ENCODE measurements around the gene TRIP12. TPM values are rescaled to one million over a fixed set of nuclear protein-coding genes. Genes with fewer than 3 reads are reported as not detected.
"Not testable (repeated sequence)": the region's sequence is repeated elsewhere in the genome, so short reads cannot be mapped to it uniquely, and the experiment has no call there.

TRIP12 gene
- 91.1 TPM for polyA plus RNA-seq (2013, experiment 1 of 2)
- 90.0 TPM for polyA plus RNA-seq (2013, experiment 2 of 2)

GRCh38 chr2:229921892-229922448 lies at the start of gene TRIP12:
Gene TRIP12, minus strand, starts transcription at chr2:229922009. Its CDS starts 41,930 bp downstream, at chr2:229880079.
- Histone ChIP-seq H2BK15ac (replicated peaks; ENCODE audit: low read depth) (no peak within 1 kb of the TSS), H4K5ac (ENCODE audit: low read length) (no peak within 1 kb of the TSS), H3K27ac (ENCODE audit: low read depth, low read length) (peak within 1 kb of the TSS; percentile 96), H2BK120ac (ENCODE audit: low read depth, low read length) (peak within 1 kb of the TSS; percentile 95), H3K36me3 (ENCODE audit: control insufficient read depth, insufficient read depth, low read length) (no peaks in the 10 kb centered on the region), H2AK5ac (ENCODE audit: low read length) (no peak within 1 kb of the TSS), H2BK5ac (ENCODE audit: low read length) (peak within 1 kb of the TSS; percentile 91), H3K27me3 (ENCODE audit: insufficient read depth, low read length, poor library complexity) (no peaks in the 10 kb centered on the region), H3K9ac (ENCODE audit: low read length) (peak within 1 kb of the TSS; percentile 89), H3K4me1 (ENCODE audit: control insufficient read depth, low read depth, low read length) (no peaks in the 10 kb centered on the region), H3K79me2 (ENCODE audit: control insufficient read depth, insufficient read depth, low read length) (peaks cover 37% of the 10 kb centered on the region), H3K56ac (ENCODE audit: low read length) (peak within 1 kb of the TSS; percentile 91), H3K4ac (ENCODE audit: low read depth, low read length) (peak within 1 kb of the TSS; percentile 99), H3K4me2 (ENCODE audit: low read length) (peak within 1 kb of the TSS; percentile 100), H3K79me1 (ENCODE audit: low read length) (no peaks in the 10 kb centered on the region), H3K18ac (ENCODE audit: low read length) (peak within 1 kb of the TSS; percentile 100), H3K23ac (ENCODE audit: low read length) (peak within 1 kb of the TSS; percentile 75), H4K8ac (ENCODE audit: low read depth, low read length) (peak within 1 kb of the TSS; percentile 100), H3K4me3 (ENCODE audit: low read length) (peak within 1 kb of the TSS; percentile 92)
- WGBS (ENCODE audit: extremely low coverage, insufficient coverage, low lambda C conversion rate), result no CpG with 5 or more reads among the region's 49 CpGs
- DNase-seq, result peak; percentile 99

GRCh38 chr2:229971298-229971790 lies 49.5 kb upstream of the TRIP12 start:
- Histone ChIP-seq H3K4me1 (ENCODE audit: control insufficient read depth, low read depth, low read length) (no peaks in the 10 kb centered on the region), H3K79me1 (ENCODE audit: low read length) (no peaks in the 10 kb centered on the region), H2BK5ac (ENCODE audit: low read length) (no peak overlapping the region), H4K5ac (ENCODE audit: low read length) (no peak overlapping the region), H3K18ac (ENCODE audit: low read length) (no peak overlapping the region), H4K8ac (ENCODE audit: low read depth, low read length) (peak overlapping the region; percentile 39), H2BK120ac (ENCODE audit: low read depth, low read length) (no peak overlapping the region), H3K27ac (ENCODE audit: low read depth, low read length) (no peak overlapping the region), H3K4me3 (ENCODE audit: low read length) (no peak overlapping the region), H2BK15ac (replicated peaks; ENCODE audit: low read depth) (no peak overlapping the region), H3K4ac (ENCODE audit: low read depth, low read length) (no peak overlapping the region), H3K23ac (ENCODE audit: low read length) (no peak overlapping the region), H3K36me3 (ENCODE audit: control insufficient read depth, insufficient read depth, low read length) (no peaks in the 10 kb centered on the region), H3K79me2 (ENCODE audit: control insufficient read depth, insufficient read depth, low read length) (no peaks in the 10 kb centered on the region), H3K4me2 (ENCODE audit: low read length) (no peak overlapping the region), H3K9ac (ENCODE audit: low read length) (no peak overlapping the region), H3K27me3 (ENCODE audit: insufficient read depth, low read length, poor library complexity) (no peaks in the 10 kb centered on the region), H2AK5ac (ENCODE audit: low read length) (no peak overlapping the region), H3K56ac (ENCODE audit: low read length) (no peak overlapping the region)
- WGBS (ENCODE audit: extremely low coverage, insufficient coverage, low lambda C conversion rate), result no CpG with 5 or more reads among the region's 3 CpGs
- DNase-seq, result peak; percentile 44

DNA sequence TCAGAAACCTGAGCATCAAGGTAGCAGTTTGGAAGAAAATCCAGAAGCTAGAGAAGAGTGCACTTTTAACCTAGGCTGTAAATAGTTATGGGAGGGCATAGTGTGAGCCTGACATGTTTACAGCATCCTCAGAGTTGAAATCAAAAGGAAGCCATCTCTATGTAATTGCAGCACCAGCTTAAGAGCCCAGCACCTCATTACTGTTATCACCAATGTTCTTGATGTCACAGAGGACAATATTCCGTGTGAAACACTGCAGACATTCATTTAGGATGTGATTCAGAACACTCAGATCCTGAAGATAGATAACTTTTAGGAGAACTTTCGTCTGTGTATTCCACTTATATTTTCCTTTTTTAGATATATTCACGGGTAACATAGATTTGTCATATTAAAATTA lies 48.6 kb upstream of the TRIP12 start:
- H3K56ac ChIP-seq (ENCODE audit: low read length), result no peak overlapping the region
- no peak overlapping the region for H2BK5ac ChIP-seq (ENCODE audit: low read length)
- no peak overlapping the region for H3K4ac ChIP-seq (ENCODE audit: low read depth, low read length)
- no peak overlapping the region for H3K18ac ChIP-seq (ENCODE audit: low read length)
- no peak overlapping the region for H2BK15ac ChIP-seq (replicated peaks; ENCODE audit: low read depth)
- H2AK5ac ChIP-seq (ENCODE audit: low read length), result no peak overlapping the region
- no CpG with 5 or more reads among the region's 3 CpGs for WGBS (ENCODE audit: extremely low coverage, insufficient coverage, low lambda C conversion rate)
- no peak overlapping the region for H3K23ac ChIP-seq (ENCODE audit: low read length)
- H3K4me3 ChIP-seq (ENCODE audit: low read length), result no peak overlapping the region
- H4K8ac ChIP-seq (ENCODE audit: low read depth, low read length), result no peak overlapping the region
- peak; percentile 69 for DNase-seq
- H2BK120ac ChIP-seq (ENCODE audit: low read depth, low read length), result no peak overlapping the region
- no peak overlapping the region for H4K5ac ChIP-seq (ENCODE audit: low read length)
- no peak overlapping the region for H3K9ac ChIP-seq (ENCODE audit: low read length)
- no peak overlapping the region for H3K4me2 ChIP-seq (ENCODE audit: low read length)
- H3K27ac ChIP-seq (ENCODE audit: low read depth, low read length), result no peak overlapping the region
- H3K27me3 ChIP-seq (ENCODE audit: insufficient read depth, low read length, poor library complexity), result no peaks in the 10 kb centered on the region
- no peaks in the 10 kb centered on the region for H3K36me3 ChIP-seq (ENCODE audit: control insufficient read depth, insufficient read depth, low read length)
- H3K79me1 ChIP-seq (ENCODE audit: low read length), result no peaks in the 10 kb centered on the region
- H3K79me2 ChIP-seq (ENCODE audit: control insufficient read depth, insufficient read depth, low read length), result no peaks in the 10 kb centered on the region
- no peaks in the 10 kb centered on the region for H3K4me1 ChIP-seq (ENCODE audit: control insufficient read depth, low read depth, low read length)

DNA sequence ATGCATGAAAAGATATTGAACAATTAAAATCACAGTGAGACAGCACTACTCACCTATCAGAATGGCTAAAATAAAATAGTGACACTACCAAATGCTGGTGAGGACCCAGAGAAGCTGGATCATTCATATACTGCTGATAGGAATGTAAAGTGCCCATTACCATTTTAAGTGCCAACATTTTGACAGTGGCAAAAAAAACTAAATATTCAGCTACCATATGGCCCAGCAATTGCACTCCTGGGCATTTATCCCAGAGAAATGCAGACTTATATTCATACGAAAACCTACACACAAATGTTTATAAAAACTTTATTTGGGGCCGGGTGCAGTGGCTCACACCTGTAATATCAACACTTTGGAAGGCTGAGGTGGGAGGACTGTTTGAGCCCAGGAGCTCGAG lies 48.1 kb upstream of the TRIP12 start:
- H2AK5ac ChIP-seq (ENCODE audit: low read length), result no peak overlapping the region
- no peak overlapping the region for H2BK15ac ChIP-seq (replicated peaks; ENCODE audit: low read depth)
- H3K79me2 ChIP-seq (ENCODE audit: control insufficient read depth, insufficient read depth, low read length), result no peaks in the 10 kb centered on the region
- H3K27ac ChIP-seq (ENCODE audit: low read depth, low read length), result no peak overlapping the region
- H3K36me3 ChIP-seq (ENCODE audit: control insufficient read depth, insufficient read depth, low read length), result no peaks in the 10 kb centered on the region
- peak overlapping the region; percentile 18 for H3K18ac ChIP-seq (ENCODE audit: low read length)
- no peak overlapping the region for H4K5ac ChIP-seq (ENCODE audit: low read length)
- DNase-seq, result no peak
- no peaks in the 10 kb centered on the region for H3K4me1 ChIP-seq (ENCODE audit: control insufficient read depth, low read depth, low read length)
- no peak overlapping the region for H3K56ac ChIP-seq (ENCODE audit: low read length)
- no CpG with 5 or more reads among the region's 3 CpGs for WGBS (ENCODE audit: extremely low coverage, insufficient coverage, low lambda C conversion rate)
- H3K4me3 ChIP-seq (ENCODE audit: low read length), result no peak overlapping the region
- H2BK120ac ChIP-seq (ENCODE audit: low read depth, low read length), result no peak overlapping the region
- no peak overlapping the region for H3K4me2 ChIP-seq (ENCODE audit: low read length)
- H3K79me1 ChIP-seq (ENCODE audit: low read length), result no peaks in the 10 kb centered on the region
- H4K8ac ChIP-seq (ENCODE audit: low read depth, low read length), result no peak overlapping the region
- no peak overlapping the region for H3K9ac ChIP-seq (ENCODE audit: low read length)
- H2BK5ac ChIP-seq (ENCODE audit: low read length), result no peak overlapping the region
- H3K27me3 ChIP-seq (ENCODE audit: insufficient read depth, low read length, poor library complexity), result no peaks in the 10 kb centered on the region
- no peak overlapping the region for H3K4ac ChIP-seq (ENCODE audit: low read depth, low read length)
- no peak overlapping the region for H3K23ac ChIP-seq (ENCODE audit: low read length)

DNA sequence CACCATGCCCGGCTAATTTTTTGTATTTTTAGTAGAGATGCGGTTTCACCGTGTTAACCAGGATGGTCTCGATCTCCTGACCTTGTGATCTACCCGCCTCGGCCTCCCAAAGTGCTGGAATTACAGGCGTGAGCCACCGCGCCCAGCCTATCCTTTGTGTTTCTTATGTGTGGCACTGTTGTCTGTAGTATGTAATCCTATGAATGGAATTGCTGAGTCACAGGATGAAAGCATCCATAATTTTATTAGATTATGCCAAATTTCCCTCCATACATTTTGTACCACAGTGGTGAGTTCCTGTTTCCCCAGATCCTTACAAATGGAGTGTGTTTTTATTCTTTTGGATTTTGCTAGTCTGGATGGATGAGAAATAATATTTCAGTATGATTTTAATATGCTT lies 41.8 kb upstream of the TRIP12 start:
- not testable (repeated sequence) for H3K36me3 ChIP-seq (ENCODE audit: control insufficient read depth, insufficient read depth, low read length); DNase-seq; H3K79me1 ChIP-seq (ENCODE audit: low read length); H2BK5ac ChIP-seq (ENCODE audit: low read length); H2BK15ac ChIP-seq (replicated peaks; ENCODE audit: low read depth); H4K8ac ChIP-seq (ENCODE audit: low read depth, low read length); H3K4ac ChIP-seq (ENCODE audit: low read depth, low read length); H3K4me3 ChIP-seq (ENCODE audit: low read length); H3K27me3 ChIP-seq (ENCODE audit: insufficient read depth, low read length, poor library complexity); H3K23ac ChIP-seq (ENCODE audit: low read length); H3K56ac ChIP-seq (ENCODE audit: low read length); H3K27ac ChIP-seq (ENCODE audit: low read depth, low read length); H3K9ac ChIP-seq (ENCODE audit: low read length); H2BK120ac ChIP-seq (ENCODE audit: low read depth, low read length); H3K18ac ChIP-seq (ENCODE audit: low read length); H3K4me1 ChIP-seq (ENCODE audit: control insufficient read depth, low read depth, low read length); H4K5ac ChIP-seq (ENCODE audit: low read length); H2AK5ac ChIP-seq (ENCODE audit: low read length); H3K79me2 ChIP-seq (ENCODE audit: control insufficient read depth, insufficient read depth, low read length); H3K4me2 ChIP-seq (ENCODE audit: low read length)
- no CpG with 5 or more reads among the region's 9 CpGs for WGBS (ENCODE audit: extremely low coverage, insufficient coverage, low lambda C conversion rate)

- H3K27me3 ChIP-seq (ENCODE audit: insufficient read depth, low read length, poor library complexity), result no peaks in the 10 kb centered on the region
- H3K36me3 ChIP-seq (ENCODE audit: control insufficient read depth, insufficient read depth, low read length), result no peaks in the 10 kb centered on the region
- H3K79me1 ChIP-seq (ENCODE audit: low read length), result no peaks in the 10 kb centered on the region
- no peak overlapping the region for H3K4me3 ChIP-seq (ENCODE audit: low read length)
- H2AK5ac ChIP-seq (ENCODE audit: low read length), result no peak overlapping the region
- peak; percentile 66 for DNase-seq
- no peak overlapping the region for H3K9ac ChIP-seq (ENCODE audit: low read length)
- no peak overlapping the region for H2BK15ac ChIP-seq (replicated peaks; ENCODE audit: low read depth)
- no peak overlapping the region for H4K5ac ChIP-seq (ENCODE audit: low read length)
- no peak overlapping the region for H4K8ac ChIP-seq (ENCODE audit: low read depth, low read length)
- peaks cover 4% of the 10 kb centered on the region for H3K4me1 ChIP-seq (ENCODE audit: control insufficient read depth, low read depth, low read length)
- H2BK5ac ChIP-seq (ENCODE audit: low read length), result no peak overlapping the region
- H3K27ac ChIP-seq (ENCODE audit: low read depth, low read length), result peak overlapping the region; percentile 51
- no peak overlapping the region for H3K18ac ChIP-seq (ENCODE audit: low read length)
- no CpG with 5 or more reads among the region's 3 CpGs for WGBS (ENCODE audit: extremely low coverage, insufficient coverage, low lambda C conversion rate)
- H3K23ac ChIP-seq (ENCODE audit: low read length), result no peak overlapping the region
- H3K79me2 ChIP-seq (ENCODE audit: control insufficient read depth, insufficient read depth, low read length), result no peaks in the 10 kb centered on the region
- no peak overlapping the region for H3K4ac ChIP-seq (ENCODE audit: low read depth, low read length)
- H2BK120ac ChIP-seq (ENCODE audit: low read depth, low read length), result no peak overlapping the region
- no peak overlapping the region for H3K4me2 ChIP-seq (ENCODE audit: low read length)
- no peak overlapping the region for H3K56ac ChIP-seq (ENCODE audit: low read length)
Measured at GRCh38 chr2:229956491-229956890, 34.7 kb upstream of the TRIP12 start.
